ENCODE data around the gene PNPLA5.

The PNPLA5 gene

DNA sequence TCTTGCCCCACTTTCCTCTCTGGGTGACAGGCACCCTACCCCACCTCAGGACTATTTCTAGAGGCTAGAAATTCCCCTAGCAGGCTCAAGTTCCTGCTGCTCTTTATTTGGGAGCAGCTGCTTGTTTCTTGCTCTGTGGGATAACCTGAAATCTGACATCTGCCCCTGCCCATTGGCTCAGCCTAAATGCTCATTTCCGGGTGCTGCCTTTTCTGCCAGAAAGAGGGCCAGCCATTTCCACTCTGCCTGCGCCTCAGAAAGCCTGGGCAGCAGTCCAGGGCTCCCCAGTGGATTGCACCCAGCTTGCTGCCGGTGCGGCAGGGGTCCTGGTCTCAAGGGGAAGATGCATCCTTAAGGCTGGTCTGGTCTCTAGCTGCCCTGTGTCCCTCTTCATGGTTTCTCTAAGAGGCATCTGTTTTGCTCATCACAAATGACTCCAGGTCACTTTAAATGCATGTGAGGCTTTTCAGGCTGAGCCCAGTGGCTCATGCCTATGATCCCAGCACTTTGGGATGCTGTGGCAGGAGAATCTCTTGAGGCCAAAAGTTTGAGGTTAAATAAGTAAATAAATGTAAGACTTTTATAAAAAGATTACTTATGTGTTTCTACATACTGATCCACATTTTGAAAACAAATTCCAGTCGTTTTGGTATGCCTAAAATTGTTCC, 10.3 kb upstream of the PNPLA5 start:
- Histone ChIP-seq H2AK5ac (ENCODE audit: low read length, severe bottlenecking) (peak overlapping the region; percentile 4), H3K4me2 (ENCODE audit: low read length, poor library complexity, severe bottlenecking) (no peak overlapping the region), H3K14ac (ENCODE audit: low read length in 2 of 2) (no peak overlapping the region), H3K4ac (ENCODE audit: low read depth in 1 of 2, low read length in 2 of 2) (no peak overlapping the region), H2BK15ac (ENCODE audit: low read depth, poor library complexity, severe bottlenecking) (no peak overlapping the region), H3K9ac (ENCODE audit: low read length) (no peak overlapping the region), H2BK5ac (ENCODE audit: low read depth, low read length, poor library complexity, severe bottlenecking) (no peak overlapping the region), H3K4me1 (ENCODE audit: control insufficient read depth, insufficient read depth, low read depth, low read length) (peaks cover 36% of the 10 kb centered on the region), H3K18ac (ENCODE audit: low read depth in 1 of 2, low read length in 2 of 2) (no peak overlapping the region), H2AFZ (ENCODE audit: low read depth, low read length) (no peak overlapping the region), H2BK12ac (ENCODE audit: low read length in 2 of 2) (no peak overlapping the region), H3K27me3 (ENCODE audit: control insufficient read depth in 1 of 2, insufficient read depth in 1 of 2, low read length in 2 of 2) (peaks cover 1 to 11% of the 10 kb centered on the region in 2 experiments), H3K79me1 (replicated peaks; ENCODE audit: low read length, poor library complexity, severe bottlenecking) (no peaks in the 10 kb centered on the region), H2BK120ac (ENCODE audit: low read depth, low read length) (no peak overlapping the region), H4K91ac (ENCODE audit: low read length) (no peak overlapping the region), H3K4me3 (ENCODE audit: insufficient read depth in 1 of 2, low read depth in 1 of 2, low read length in 2 of 2) (no peak overlapping the region), H4K8ac (ENCODE audit: low read length) (no peak overlapping the region), H3K36me3 (ENCODE audit: control insufficient read depth in 1 of 2, insufficient read depth in 2 of 2, low read depth in 1 of 2, low read length in 2 of 2) (no peaks in the 10 kb centered on the region), H3K23ac (ENCODE audit: low read length in 2 of 2) (no peak overlapping the region), H3K27ac (ENCODE audit: low read length, poor library complexity, severe bottlenecking) (peak overlapping the region; percentile 61), H3K9me3 (ENCODE audit: control insufficient read depth, low read length) (no peaks in the 10 kb centered on the region)
- DNase-seq, result peak; percentile 92
- WGBS, result 44% methylated on average over 5 of the region's 5 CpGs

DNA sequence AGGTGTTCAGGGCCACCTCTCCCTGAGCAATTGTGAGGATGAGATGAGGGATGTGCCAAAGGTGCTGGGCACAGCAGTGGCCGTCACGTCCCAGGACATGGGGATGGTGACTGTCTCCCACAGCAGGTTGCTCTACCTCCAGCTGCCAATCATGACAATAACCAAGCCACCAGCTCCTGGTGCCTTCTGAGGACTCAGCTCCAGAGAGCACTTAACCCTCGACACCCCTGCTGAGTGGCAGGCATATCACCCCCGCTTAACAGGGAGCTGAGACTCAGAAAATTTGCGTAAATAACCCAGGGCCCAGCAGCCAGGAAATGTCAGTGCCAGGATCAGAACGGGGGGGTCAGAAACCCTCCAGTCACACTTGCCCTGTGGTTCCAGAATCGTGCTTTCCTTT, 8.4 kb upstream of the PNPLA5 start:
- H3K4me2 ChIP-seq (ENCODE audit: low read length, poor library complexity, severe bottlenecking), result no peak overlapping the region
- H3K23ac ChIP-seq (ENCODE audit: low read length in 2 of 2), result no peak overlapping the region
- no peak for DNase-seq
- no peak overlapping the region for H3K4ac ChIP-seq (ENCODE audit: low read depth in 1 of 2, low read length in 2 of 2)
- H3K4me3 ChIP-seq (ENCODE audit: insufficient read depth in 1 of 2, low read depth in 1 of 2, low read length in 2 of 2), result no peak overlapping the region
- H3K36me3 ChIP-seq (ENCODE audit: control insufficient read depth in 1 of 2, insufficient read depth in 2 of 2, low read depth in 1 of 2, low read length in 2 of 2), result no peaks in the 10 kb centered on the region
- no peak overlapping the region for H3K9ac ChIP-seq (ENCODE audit: low read length)
- H3K18ac ChIP-seq (ENCODE audit: low read depth in 1 of 2, low read length in 2 of 2), result no peak overlapping the region
- H2BK15ac ChIP-seq (ENCODE audit: low read depth, poor library complexity, severe bottlenecking), result no peak overlapping the region
- no peak overlapping the region for H2BK5ac ChIP-seq (ENCODE audit: low read depth, low read length, poor library complexity, severe bottlenecking)
- H3K14ac ChIP-seq (ENCODE audit: low read length in 2 of 2), result peak overlapping the region in 1 of 2 experiments; percentile 35
- H3K4me1 ChIP-seq (ENCODE audit: control insufficient read depth, insufficient read depth, low read depth, low read length), result peaks cover 36% of the 10 kb centered on the region
- 63% methylated on average over 7 of the region's 7 CpGs for WGBS
- H2AK5ac ChIP-seq (ENCODE audit: low read length, severe bottlenecking), result no peak overlapping the region
- H3K79me1 ChIP-seq (replicated peaks; ENCODE audit: low read length, poor library complexity, severe bottlenecking), result no peaks in the 10 kb centered on the region
- H3K9me3 ChIP-seq (ENCODE audit: control insufficient read depth, low read length), result no peaks in the 10 kb centered on the region
- H2AFZ ChIP-seq (ENCODE audit: low read depth, low read length), result no peak overlapping the region
- no peak overlapping the region for H2BK12ac ChIP-seq (ENCODE audit: low read length in 2 of 2)
- H3K27ac ChIP-seq (ENCODE audit: low read length, poor library complexity, severe bottlenecking), result no peak overlapping the region
- peaks cover 0 to 15% of the 10 kb centered on the region in 2 experiments for H3K27me3 ChIP-seq (ENCODE audit: control insufficient read depth in 1 of 2, insufficient read depth in 1 of 2, low read length in 2 of 2)
- no peak overlapping the region for H2BK120ac ChIP-seq (ENCODE audit: low read depth, low read length)
- H4K8ac ChIP-seq (ENCODE audit: low read length), result no peak overlapping the region
- no peak overlapping the region for H4K91ac ChIP-seq (ENCODE audit: low read length)

DNA sequence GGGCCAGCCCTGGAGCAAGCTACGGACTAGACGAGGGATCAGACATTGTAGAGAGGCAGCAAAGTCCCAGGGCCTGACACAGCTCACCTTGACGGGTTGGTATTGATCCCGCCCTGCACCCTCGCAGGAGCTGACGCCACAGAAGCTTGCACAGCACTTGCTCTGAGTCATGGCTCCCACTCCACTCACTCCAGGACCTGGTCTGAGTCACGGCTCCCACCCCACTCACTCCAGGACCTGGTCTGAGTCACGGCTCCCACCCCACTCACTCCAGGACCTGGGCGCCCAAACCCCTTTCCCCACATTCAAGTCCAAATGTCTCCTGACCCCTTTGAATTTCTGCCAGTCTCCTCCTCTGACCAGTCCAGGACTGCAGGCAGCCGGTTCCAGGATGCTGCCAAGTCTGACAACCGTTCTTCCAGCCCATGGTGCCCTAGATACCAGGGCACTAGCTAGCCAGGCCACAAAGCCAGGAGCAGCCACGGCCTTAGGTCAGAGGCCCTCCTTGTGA, 6.0 kb upstream of the PNPLA5 start:
- H2BK15ac ChIP-seq (ENCODE audit: low read depth, poor library complexity, severe bottlenecking), result no peak overlapping the region
- no peak overlapping the region for H2BK120ac ChIP-seq (ENCODE audit: low read depth, low read length)
- peaks cover 34% of the 10 kb centered on the region for H3K4me1 ChIP-seq (ENCODE audit: control insufficient read depth, insufficient read depth, low read depth, low read length)
- peak overlapping the region; percentile 33 for H4K8ac ChIP-seq (ENCODE audit: low read length)
- no peaks in the 10 kb centered on the region for H3K36me3 ChIP-seq (ENCODE audit: control insufficient read depth in 1 of 2, insufficient read depth in 2 of 2, low read depth in 1 of 2, low read length in 2 of 2)
- WGBS, result 61% methylated on average over 12 of the region's 12 CpGs
- no peak overlapping the region for H3K27ac ChIP-seq (ENCODE audit: low read length, poor library complexity, severe bottlenecking)
- peak overlapping the region; percentile 39 for H2AK5ac ChIP-seq (ENCODE audit: low read length, severe bottlenecking)
- H3K27me3 ChIP-seq (ENCODE audit: control insufficient read depth in 1 of 2, insufficient read depth in 1 of 2, low read length in 2 of 2), result peaks cover 13 to 24% of the 10 kb centered on the region in 2 experiments
- H3K18ac ChIP-seq (ENCODE audit: low read depth in 1 of 2, low read length in 2 of 2), result no peak overlapping the region
- H2AFZ ChIP-seq (ENCODE audit: low read depth, low read length), result no peak overlapping the region
- H3K9ac ChIP-seq (ENCODE audit: low read length), result no peak overlapping the region
- peak overlapping the region in 1 of 2 experiments; percentile 37 for H3K14ac ChIP-seq (ENCODE audit: low read length in 2 of 2)
- no peak overlapping the region for H2BK5ac ChIP-seq (ENCODE audit: low read depth, low read length, poor library complexity, severe bottlenecking)
- no peak overlapping the region for H3K23ac ChIP-seq (ENCODE audit: low read length in 2 of 2)
- no peak overlapping the region for H3K4ac ChIP-seq (ENCODE audit: low read depth in 1 of 2, low read length in 2 of 2)
- no peak overlapping the region for H3K4me3 ChIP-seq (ENCODE audit: insufficient read depth in 1 of 2, low read depth in 1 of 2, low read length in 2 of 2)
- peak; percentile 66 for DNase-seq
- no peak overlapping the region for H3K4me2 ChIP-seq (ENCODE audit: low read length, poor library complexity, severe bottlenecking)
- H4K91ac ChIP-seq (ENCODE audit: low read length), result no peak overlapping the region
- no peak overlapping the region for H2BK12ac ChIP-seq (ENCODE audit: low read length in 2 of 2)
- H3K9me3 ChIP-seq (ENCODE audit: control insufficient read depth, low read length), result no peaks in the 10 kb centered on the region
- no peaks in the 10 kb centered on the region for H3K79me1 ChIP-seq (replicated peaks; ENCODE audit: low read length, poor library complexity, severe bottlenecking)

- Histone ChIP-seq H2AK5ac (ENCODE audit: low read length, severe bottlenecking) (no peak overlapping the region), H2BK5ac (ENCODE audit: low read depth, low read length, poor library complexity, severe bottlenecking) (no peak overlapping the region), H3K27me3 (ENCODE audit: control insufficient read depth in 1 of 2, insufficient read depth in 1 of 2, low read length in 2 of 2) (peaks cover 30 to 41% of the 10 kb centered on the region in 2 experiments), H2AFZ (ENCODE audit: low read depth, low read length) (no peak overlapping the region), H3K4me3 (ENCODE audit: insufficient read depth in 1 of 2, low read depth in 1 of 2, low read length in 2 of 2) (no peak overlapping the region), H4K91ac (ENCODE audit: low read length) (no peak overlapping the region), H4K8ac (ENCODE audit: low read length) (no peak overlapping the region), H3K4me1 (ENCODE audit: control insufficient read depth, insufficient read depth, low read depth, low read length) (peaks cover 31% of the 10 kb centered on the region), H3K4me2 (ENCODE audit: low read length, poor library complexity, severe bottlenecking) (no peak overlapping the region), H3K4ac (ENCODE audit: low read depth in 1 of 2, low read length in 2 of 2) (no peak overlapping the region), H3K36me3 (ENCODE audit: control insufficient read depth in 1 of 2, insufficient read depth in 2 of 2, low read depth in 1 of 2, low read length in 2 of 2) (no peaks in the 10 kb centered on the region), H3K23ac (ENCODE audit: low read length in 2 of 2) (no peak overlapping the region), H3K9ac (ENCODE audit: low read length) (no peak overlapping the region), H2BK12ac (ENCODE audit: low read length in 2 of 2) (no peak overlapping the region), H3K14ac (ENCODE audit: low read length in 2 of 2) (no peak overlapping the region), H2BK120ac (ENCODE audit: low read depth, low read length) (no peak overlapping the region), H3K79me1 (replicated peaks; ENCODE audit: low read length, poor library complexity, severe bottlenecking) (no peaks in the 10 kb centered on the region), H3K18ac (ENCODE audit: low read depth in 1 of 2, low read length in 2 of 2) (no peak overlapping the region), H3K9me3 (ENCODE audit: control insufficient read depth, low read length) (no peaks in the 10 kb centered on the region), H2BK15ac (ENCODE audit: low read depth, poor library complexity, severe bottlenecking) (no peak overlapping the region), H3K27ac (ENCODE audit: low read length, poor library complexity, severe bottlenecking) (no peak overlapping the region)
- WGBS, result 41% methylated on average over 11 of the region's 11 CpGs
- no peak for DNase-seq
Measured at GRCh38 chr22:43895986-43896645, 4.3 kb upstream of the PNPLA5 start.
